ENCODE results near the gene ADAMTS12. TPM values are rescaled to one million over a fixed set of nuclear protein-coding genes. Genes with fewer than 3 reads are reported as not detected.

Gene ADAMTS12
- polyA plus RNA-seq, 1 of the 3 experiments (the other 2 are of a cell fraction) = 2.5 TPM

DNA sequence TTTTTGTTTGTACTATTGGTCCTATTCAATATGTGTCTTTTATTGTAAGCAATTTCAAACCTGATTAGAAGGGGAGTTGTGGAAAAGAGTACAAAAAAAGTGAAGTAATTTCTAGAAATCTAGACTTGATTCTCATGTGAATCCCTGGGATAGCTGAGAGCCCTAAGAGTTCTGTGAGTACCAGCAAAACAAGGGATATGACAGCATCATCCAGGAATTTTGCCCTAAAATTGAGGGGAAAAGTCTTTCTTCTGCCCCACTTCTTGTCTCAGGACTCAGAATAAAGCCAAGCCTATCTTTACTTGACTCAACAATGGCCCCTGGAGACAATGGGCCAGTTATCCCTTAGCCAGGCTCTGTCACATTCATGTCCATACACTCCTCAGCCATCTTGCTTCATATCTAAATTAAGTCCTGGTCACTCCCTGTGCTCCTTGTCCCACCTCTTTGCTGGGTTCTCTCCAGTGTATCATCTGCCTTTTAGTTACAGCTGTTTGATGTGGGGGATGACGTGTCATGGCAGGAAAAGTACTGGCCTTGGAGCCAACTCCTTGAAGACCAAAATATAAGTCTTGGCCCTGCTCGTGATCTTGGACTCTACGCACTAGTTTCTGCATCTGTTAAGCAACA is 81.2 kb downstream of the ADAMTS12 start:
- H3K9me2 ChIP-seq = no peaks in the 10 kb centered on the region
- no peak overlapping the region for H3K4me3 ChIP-seq (ENCODE audit: low read depth in 2 of 2, low read length in 1 of 2)
- no peaks in the 10 kb centered on the region for H3K27me3 ChIP-seq (ENCODE audit: insufficient read depth)
- peaks cover 0 to 20% of the 10 kb centered on the region in 2 experiments; a peak in 2 of 4 replicates for H3K4me1 ChIP-seq (ENCODE audit: control insufficient read depth in 1 of 2, insufficient read depth in 2 of 2, low read depth in 1 of 2, low read length in 1 of 2)
- H3K36me3 ChIP-seq (replicated peaks in 1 of 2; ENCODE audit: control insufficient read depth in 1 of 2, insufficient read depth in 2 of 2, low read length in 1 of 2) = no peaks in the 10 kb centered on the region
- WGBS (ENCODE audit: low lambda C conversion rate) = 45% methylated on average over 3 of the region's 3 CpGs
- H3F3A ChIP-seq (replicated peaks; ENCODE audit: insufficient read depth) = no peaks in the 10 kb centered on the region
- H3K4me2 ChIP-seq = no peak overlapping the region
- no peak overlapping the region for H3K9ac ChIP-seq
- ChIA-PET CTCF (no interaction called here), POLR2A (no interaction called here)
- DNase-seq = no peak
- no peaks in the 10 kb centered on the region for H4K20me1 ChIP-seq (ENCODE audit: insufficient read depth)
- no peak overlapping the region for H2AFZ ChIP-seq (ENCODE audit: low read depth)
- no peak overlapping the region for H3K27ac ChIP-seq (ENCODE audit: low read depth in 2 of 2, low read length in 1 of 2)
- H3K9me3 ChIP-seq = no peaks in the 10 kb centered on the region
- no peaks in the 10 kb centered on the region for H3K79me2 ChIP-seq (ENCODE audit: insufficient read depth)
- no peak for TF ChIP-seq POLR2AphosphoS5 (IDR thresholded peaks at IDR 0.05; ENCODE audit: low read depth, low read length)

DNA sequence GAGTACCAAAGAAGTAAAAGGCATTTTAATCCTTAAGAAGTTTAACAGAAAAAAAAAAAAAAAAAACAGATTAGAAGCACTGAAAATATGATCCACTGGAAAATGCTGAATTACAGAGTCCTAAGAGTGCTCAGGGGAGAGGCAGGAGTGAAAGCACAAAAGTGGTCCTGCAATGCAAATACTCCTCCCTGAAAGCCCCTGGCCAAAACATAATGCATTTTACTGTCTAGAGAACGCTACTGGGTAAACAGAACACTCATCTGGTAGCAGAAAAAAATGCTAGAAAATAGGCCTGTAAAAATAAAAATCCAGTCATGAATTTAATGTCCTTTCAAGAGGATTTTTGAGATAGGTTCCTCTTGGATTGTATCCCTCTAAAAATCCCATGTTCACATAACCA is 81.9 kb downstream of the ADAMTS12 start:
- Histone ChIP-seq H4K20me1 (ENCODE audit: insufficient read depth) (no peaks in the 10 kb centered on the region), H3K4me1 (ENCODE audit: control insufficient read depth in 1 of 2, insufficient read depth in 2 of 2, low read depth in 1 of 2, low read length in 1 of 2) (peaks cover 0 to 20% of the 10 kb centered on the region in 2 experiments; a peak in 2 of 4 replicates), H3K79me2 (ENCODE audit: insufficient read depth) (no peaks in the 10 kb centered on the region), H3K4me2 (no peak overlapping the region), H2AFZ (ENCODE audit: low read depth) (no peak overlapping the region), H3K9me2 (no peaks in the 10 kb centered on the region), H3K27ac (ENCODE audit: low read depth in 2 of 2, low read length in 1 of 2) (no peak overlapping the region), H3K36me3 (replicated peaks in 1 of 2; ENCODE audit: control insufficient read depth in 1 of 2, insufficient read depth in 2 of 2, low read length in 1 of 2) (no peaks in the 10 kb centered on the region), H3K9ac (no peak overlapping the region), H3F3A (replicated peaks; ENCODE audit: insufficient read depth) (no peaks in the 10 kb centered on the region), H3K4me3 (ENCODE audit: low read depth in 2 of 2, low read length in 1 of 2) (no peak overlapping the region), H3K9me3 (no peaks in the 10 kb centered on the region), H3K27me3 (ENCODE audit: insufficient read depth) (no peaks in the 10 kb centered on the region)
- TF ChIP-seq RCOR1 (IDR thresholded peaks at IDR 0.05; ENCODE audit: low read length) = no peak
- no peak for TF ChIP-seq CTCF (IDR thresholded peaks at IDR 0.05)
- TF ChIP-seq TCF12 (IDR thresholded peaks at IDR 0.05) = no peak
- TF ChIP-seq, protein P1, sequence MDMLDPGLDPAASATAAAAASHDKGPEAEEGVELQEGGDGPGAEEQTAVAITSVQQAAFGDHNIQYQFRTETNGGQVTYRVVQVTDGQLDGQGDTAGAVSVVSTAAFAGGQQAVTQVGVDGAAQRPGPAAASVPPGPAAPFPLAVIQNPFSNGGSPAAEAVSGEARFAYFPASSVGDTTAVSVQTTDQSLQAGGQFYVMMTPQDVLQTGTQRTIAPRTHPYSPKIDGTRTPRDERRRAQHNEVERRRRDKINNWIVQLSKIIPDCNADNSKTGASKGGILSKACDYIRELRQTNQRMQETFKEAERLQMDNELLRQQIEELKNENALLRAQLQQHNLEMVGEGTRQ (IDR thresholded peaks at IDR 0.05; ENCODE audit: borderline replicate concordance, low read depth, low read length) = no peak
- TF ChIP-seq NRF1 (IDR thresholded peaks at IDR 0.05; ENCODE audit: low read depth, low read length) = no peak
- no peak for TF ChIP-seq YY1 (IDR thresholded peaks at IDR 0.05; ENCODE audit: low read depth)
- no peak for TF ChIP-seq RFX5 (IDR thresholded peaks at IDR 0.05; ENCODE audit: low read length)
- TF ChIP-seq EP300 (IDR thresholded peaks at IDR 0.05; ENCODE audit: borderline replicate concordance in 1 of 2, low read depth in 1 of 2, low read length in 1 of 2) = no peak
- TF ChIP-seq ZBTB33 (IDR thresholded peaks at IDR 0.05; ENCODE audit: borderline replicate concordance, low read depth) = no peak
- TF ChIP-seq, protein P2, sequence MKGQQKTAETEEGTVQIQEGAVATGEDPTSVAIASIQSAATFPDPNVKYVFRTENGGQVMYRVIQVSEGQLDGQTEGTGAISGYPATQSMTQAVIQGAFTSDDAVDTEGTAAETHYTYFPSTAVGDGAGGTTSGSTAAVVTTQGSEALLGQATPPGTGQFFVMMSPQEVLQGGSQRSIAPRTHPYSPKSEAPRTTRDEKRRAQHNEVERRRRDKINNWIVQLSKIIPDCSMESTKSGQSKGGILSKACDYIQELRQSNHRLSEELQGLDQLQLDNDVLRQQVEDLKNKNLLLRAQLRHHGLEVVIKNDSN (IDR thresholded peaks at IDR 0.05; ENCODE audit: borderline replicate concordance, low read depth) = no peak
- no peak for TF ChIP-seq FOXM1 (IDR thresholded peaks at IDR 0.05; ENCODE audit: low read depth)
- 25% methylated on average over 1 of the region's 1 CpG for WGBS (ENCODE audit: low lambda C conversion rate)
- ChIA-PET POLR2A (no interaction called here), CTCF (no interaction called here)
- no peak for DNase-seq

Data from SK-N-SH (cell line).